ENCODE data around the gene GPC4.
"Not testable (repeated sequence)": the region's sequence is repeated elsewhere in the genome, so short reads cannot be mapped to it uniquely, and the experiment has no call there.

The GPC4 gene

GRCh38 chrX:133366735-133367134 lies 48.6 kb downstream of the GPC4 start:
- DNase-seq (ENCODE audit: low read depth in 2 of 2) = no peak

GRCh38 chrX:133365871-133366611 lies 49.2 kb downstream of the GPC4 start:
- DNase-seq (ENCODE audit: low read depth in 2 of 2) = no peak

- DNase-seq (ENCODE audit: low read depth in 2 of 2) = no peak
Measured at GRCh38 chrX:133364865-133365264, 50.4 kb downstream of the GPC4 start.

GRCh38 chrX:133364196-133364595 lies 51.1 kb downstream of the GPC4 start:
- no peak for DNase-seq (ENCODE audit: low read depth in 2 of 2)

GRCh38 chrX:133362538-133362937 lies 52.8 kb downstream of the GPC4 start:
- DNase-seq (ENCODE audit: low read depth in 2 of 2) = no peak

- DNase-seq (ENCODE audit: low read depth in 2 of 2) = no peak
Measured at GRCh38 chrX:133359466-133359865, 55.8 kb downstream of the GPC4 start.

- no peak for DNase-seq (ENCODE audit: low read depth in 2 of 2)
Measured at GRCh38 chrX:133353233-133353632, 62.1 kb downstream of the GPC4 start.

GRCh38 chrX:133350751-133351150 lies 64.5 kb downstream of the GPC4 start:
- DNase-seq (ENCODE audit: low read depth in 2 of 2) = no peak

- no peak for DNase-seq (ENCODE audit: low read depth in 2 of 2)
Measured at GRCh38 chrX:133346026-133346425, 69.3 kb downstream of the GPC4 start.

GRCh38 chrX:133339566-133339965 lies 75.7 kb downstream of the GPC4 start:
- DNase-seq (ENCODE audit: low read depth in 2 of 2) = no peak

GRCh38 chrX:133337250-133337649 lies 78.0 kb downstream of the GPC4 start:
- no peak for DNase-seq (ENCODE audit: low read depth in 2 of 2)

- no peak for DNase-seq (ENCODE audit: low read depth in 2 of 2)
Measured at GRCh38 chrX:133335027-133335426, 80.3 kb downstream of the GPC4 start.

GRCh38 chrX:133333154-133333750 lies 82.0 kb downstream of the GPC4 start:
- no peak for DNase-seq (ENCODE audit: low read depth in 2 of 2)

- no peak for DNase-seq (ENCODE audit: low read depth in 2 of 2)
Measured at GRCh38 chrX:133332737-133333136, 82.6 kb downstream of the GPC4 start.

- DNase-seq (ENCODE audit: low read depth in 2 of 2) = no peak
Measured at GRCh38 chrX:133330956-133331355, 84.3 kb downstream of the GPC4 start.

GRCh38 chrX:133325422-133325821 lies 89.9 kb downstream of the GPC4 start:
- DNase-seq (ENCODE audit: low read depth in 2 of 2) = no peak

- no peak for DNase-seq (ENCODE audit: low read depth in 2 of 2)
Measured at GRCh38 chrX:133323431-133323830, 91.9 kb downstream of the GPC4 start.

GRCh38 chrX:133322269-133322668 lies 93.0 kb downstream of the GPC4 start:
- not testable (repeated sequence) for DNase-seq (ENCODE audit: low read depth in 2 of 2)

GRCh38 chrX:133321451-133321850 lies 93.8 kb downstream of the GPC4 start:
- DNase-seq (ENCODE audit: low read depth in 2 of 2) = no peak

GRCh38 chrX:133314281-133314680 lies 101.0 kb downstream of the GPC4 start:
- no peak for DNase-seq (ENCODE audit: low read depth in 2 of 2)

- no peak for DNase-seq (ENCODE audit: low read depth in 2 of 2)
Measured at GRCh38 chrX:133308499-133308897, 106.8 kb downstream of the GPC4 start.

GRCh38 chrX:133307637-133308498 lies 107.4 kb downstream of the GPC4 start:
- DNase-seq (ENCODE audit: low read depth in 2 of 2) = no peak

GRCh38 chrX:133307094-133307493 lies 108.2 kb downstream of the GPC4 start:
- DNase-seq (ENCODE audit: low read depth in 2 of 2) = no peak

Data from stimulated activated CD8-positive, alpha-beta memory T cell treated with anti-CD3 and anti-CD28 coated beads, Interleukin-15, amount 100 ng/mL, for 48 hours (primary cell).